Skeletal muscle satellite cell (primary cell): ENCODE measurements around the gene SYT1.
A peak's percentile ranks its signal among the peaks of the same experiment; 100 is the strongest.

Source experiments
- H3K27me3 ChIP-seq: 2 replicates; pipeline ENCODE4 v1.7.0; 2013; ENCODE audit warnings: low read length; ENCODE audit not compliant: control insufficient read depth, insufficient read depth
- H3K36me3 ChIP-seq: 2 replicates; pipeline ENCODE4 v1.7.0; 2013; ENCODE audit warnings: mild to moderate bottlenecking, control low read depth, low read length; ENCODE audit not compliant: insufficient read depth
- H3K4me1 ChIP-seq: 2 replicates; pipeline ENCODE4 v1.7.0; 2013; ENCODE audit warnings: low read length; ENCODE audit not compliant: control insufficient read depth, insufficient read depth
- H3K4me2 ChIP-seq: 2 replicates; pipeline ENCODE4 v1.7.0; 2013; ENCODE audit warnings: mild to moderate bottlenecking, low read length
- H3K4me3 ChIP-seq: 2 replicates; pipeline ENCODE4 v1.7.0; 2013; ENCODE audit warnings: low read length
- H3K9ac ChIP-seq: 2 replicates; pipeline ENCODE4 v1.7.0; 2013; ENCODE audit warnings: mild to moderate bottlenecking, low read depth, low read length, moderate library complexity
- H3K9me3 ChIP-seq: replicated peaks from 2 replicates; pipeline ENCODE4 v1.7.0; 2013; ENCODE audit warnings: mild to moderate bottlenecking, control low read depth, low read length

Gene SYT1

GRCh38 chr12:79063258-79063657 lies 198.7 kb downstream of the SYT1 start:
- no peak overlapping the region for H3K4me3 ChIP-seq

DNA sequence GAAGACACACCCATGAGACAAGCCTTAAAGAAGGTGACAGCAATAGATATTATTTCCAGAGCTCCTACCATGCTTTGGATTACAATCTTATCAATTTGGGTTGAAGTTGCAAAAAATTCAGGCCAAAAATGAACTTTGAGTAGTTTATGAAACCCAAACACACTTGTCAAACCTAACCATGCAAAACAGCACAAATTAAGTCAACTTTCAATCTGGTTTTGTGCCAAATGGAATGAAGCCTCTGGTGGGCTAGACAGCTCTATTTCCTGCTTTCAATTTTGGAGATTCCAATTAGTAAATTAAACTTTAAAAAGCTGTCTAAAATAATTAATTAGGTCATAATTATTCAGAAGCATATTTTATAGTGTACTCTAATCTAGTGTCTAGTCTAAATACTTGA lies 203.4 kb downstream of the SYT1 start:
- Histone ChIP-seq H3K9me3 (no peaks in the 10 kb centered on the region), H3K27me3 (no peaks in the 10 kb centered on the region), H3K9ac (no peak overlapping the region), H3K4me2 (no peak overlapping the region), H3K4me1 (no peaks in the 10 kb centered on the region), H3K36me3 (no peaks in the 10 kb centered on the region), H3K4me3 (no peak overlapping the region)

More at GRCh38 chr12:79063258-79063657, 198.7 kb downstream of the SYT1 start:
- Histone ChIP-seq H3K27me3 (no peaks in the 10 kb centered on the region), H3K9ac (no peak overlapping the region), H3K4me2 (no peak overlapping the region), H3K9me3 (no peaks in the 10 kb centered on the region), H3K36me3 (no peaks in the 10 kb centered on the region), H3K4me1 (peaks cover 4% of the 10 kb centered on the region)

DNA sequence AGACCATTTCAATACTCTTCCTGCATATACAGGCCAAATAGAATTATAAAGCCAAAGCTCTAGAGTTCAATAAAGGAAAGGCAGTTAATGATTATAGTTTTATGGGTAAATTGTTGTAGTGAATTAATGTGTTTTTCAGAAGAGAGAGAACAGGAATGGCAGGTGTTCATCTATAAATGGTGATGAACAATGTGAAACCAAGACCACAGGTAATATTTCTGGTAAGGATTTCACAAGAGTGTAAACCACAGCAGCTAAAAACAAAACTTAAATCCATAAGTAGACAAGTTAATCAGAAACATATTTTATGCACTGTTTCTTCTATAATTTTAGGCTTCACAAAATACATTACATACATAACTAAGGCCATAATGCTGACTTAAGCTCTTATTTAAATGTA lies 204.4 kb downstream of the SYT1 start:
- no peak overlapping the region for H3K4me2 ChIP-seq
- H3K27me3 ChIP-seq = no peaks in the 10 kb centered on the region
- H3K9ac ChIP-seq = no peak overlapping the region
- H3K4me1 ChIP-seq = no peaks in the 10 kb centered on the region
- no peaks in the 10 kb centered on the region for H3K9me3 ChIP-seq
- H3K4me3 ChIP-seq = no peak overlapping the region
- H3K36me3 ChIP-seq = no peaks in the 10 kb centered on the region

- Histone ChIP-seq H3K36me3 (no peaks in the 10 kb centered on the region), H3K4me1 (no peaks in the 10 kb centered on the region), H3K9ac (no peak overlapping the region), H3K4me2 (no peak overlapping the region), H3K4me3 (no peak overlapping the region), H3K9me3 (no peaks in the 10 kb centered on the region), H3K27me3 (no peaks in the 10 kb centered on the region)
Observed at GRCh38 chr12:79071498-79071897, 206.9 kb downstream of the SYT1 start.

DNA sequence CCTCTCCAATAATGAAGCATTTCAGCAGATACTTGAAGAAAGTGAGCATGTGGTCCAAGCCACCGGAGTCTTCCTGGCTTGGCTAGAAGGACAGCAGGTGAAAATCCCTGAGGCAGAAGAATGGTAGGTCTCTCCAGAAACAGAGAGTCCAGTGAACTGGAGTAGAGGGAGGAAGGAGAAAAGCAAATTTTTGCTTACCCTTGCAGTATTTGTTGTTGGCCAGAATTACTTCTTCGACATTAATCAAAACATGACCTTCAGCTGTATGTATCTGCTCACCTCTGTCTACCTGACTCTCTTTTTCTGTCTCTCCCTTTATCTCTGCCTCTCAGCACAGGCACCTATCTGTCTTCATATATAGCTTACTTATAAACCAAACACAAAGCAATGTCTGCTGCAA lies 208.9 kb downstream of the SYT1 start:
- H3K4me1 ChIP-seq = no peaks in the 10 kb centered on the region

DNA sequence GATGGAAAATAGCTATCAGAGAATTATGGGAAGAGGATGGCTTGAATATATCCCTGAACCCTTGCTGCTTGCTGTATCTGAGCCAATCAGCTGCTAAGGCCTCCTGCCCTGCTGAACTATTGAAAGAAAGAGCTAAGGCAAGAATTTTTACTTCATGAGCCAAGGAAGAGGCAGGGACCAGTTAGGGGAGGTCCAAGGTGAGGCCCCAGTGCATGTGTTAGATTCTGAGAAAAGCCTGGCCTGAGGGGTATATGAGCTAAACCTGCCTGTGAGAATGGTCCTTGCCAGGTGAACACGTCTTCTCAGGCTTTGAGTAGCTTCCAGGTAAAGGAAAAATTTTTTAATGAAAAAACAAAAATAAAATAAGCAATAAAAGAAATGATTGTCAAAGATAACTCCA lies 218.0 kb downstream of the SYT1 start:
- no peak overlapping the region for H3K9ac ChIP-seq
- H3K4me1 ChIP-seq = peaks cover 7% of the 10 kb centered on the region
- H3K9me3 ChIP-seq = no peaks in the 10 kb centered on the region
- no peaks in the 10 kb centered on the region for H3K27me3 ChIP-seq
- H3K4me2 ChIP-seq = no peak overlapping the region
- no peak overlapping the region for H3K4me3 ChIP-seq
- H3K36me3 ChIP-seq = no peaks in the 10 kb centered on the region

More for the DNA sequence above, 208.9 kb downstream of the SYT1 start:
- H3K9me3 ChIP-seq = no peaks in the 10 kb centered on the region
- no peaks in the 10 kb centered on the region for H3K27me3 ChIP-seq
- H3K4me3 ChIP-seq = no peak overlapping the region
- H3K9ac ChIP-seq = no peak overlapping the region
- H3K36me3 ChIP-seq = no peaks in the 10 kb centered on the region
- H3K4me2 ChIP-seq = no peak overlapping the region

- H3K4me3 ChIP-seq = no peak overlapping the region
- no peak overlapping the region for H3K9ac ChIP-seq
- no peaks in the 10 kb centered on the region for H3K27me3 ChIP-seq
- no peaks in the 10 kb centered on the region for H3K36me3 ChIP-seq
- no peaks in the 10 kb centered on the region for H3K9me3 ChIP-seq
- no peak overlapping the region for H3K4me2 ChIP-seq
- H3K4me1 ChIP-seq = peaks cover 7% of the 10 kb centered on the region
Observed at GRCh38 chr12:79083181-79083580, 218.6 kb downstream of the SYT1 start.

GRCh38 chr12:79085106-79085682 lies 220.6 kb downstream of the SYT1 start:
- no peaks in the 10 kb centered on the region for H3K36me3 ChIP-seq
- H3K4me3 ChIP-seq = no peak overlapping the region
- H3K9ac ChIP-seq = no peak overlapping the region
- H3K27me3 ChIP-seq = no peaks in the 10 kb centered on the region
- H3K4me2 ChIP-seq = no peak overlapping the region
- H3K9me3 ChIP-seq = no peaks in the 10 kb centered on the region
- peaks cover 7% of the 10 kb centered on the region for H3K4me1 ChIP-seq

GRCh38 chr12:79086541-79087296 lies 222.1 kb downstream of the SYT1 start:
- no peaks in the 10 kb centered on the region for H3K36me3 ChIP-seq
- no peaks in the 10 kb centered on the region for H3K27me3 ChIP-seq
- H3K9me3 ChIP-seq = no peaks in the 10 kb centered on the region
- no peak overlapping the region for H3K4me3 ChIP-seq
- peak overlapping the region; percentile 48 for H3K4me2 ChIP-seq
- H3K9ac ChIP-seq = no peak overlapping the region
- H3K4me1 ChIP-seq = peaks cover 7% of the 10 kb centered on the region

DNA sequence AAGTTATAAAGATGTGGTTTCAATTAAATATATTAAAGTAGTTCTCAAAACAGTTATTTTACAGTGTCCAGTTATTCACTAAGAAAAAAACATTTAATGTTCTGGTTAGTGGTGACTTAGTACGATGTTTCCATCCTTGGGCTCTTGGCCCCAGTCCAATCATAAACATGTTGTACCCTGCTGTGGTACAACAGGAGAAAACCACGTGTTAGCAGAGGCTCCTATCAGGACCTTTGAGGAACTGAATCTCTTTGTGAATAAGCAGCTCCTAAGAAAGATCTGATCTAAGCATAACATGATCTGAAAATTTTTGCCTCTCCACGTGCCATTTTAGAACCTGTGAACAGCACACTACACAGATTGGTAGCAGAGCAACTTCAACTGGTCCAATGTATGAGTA lies 234.0 kb downstream of the SYT1 start:
- Histone ChIP-seq H3K9me3 (no peaks in the 10 kb centered on the region), H3K4me3 (no peak overlapping the region), H3K27me3 (no peaks in the 10 kb centered on the region), H3K9ac (no peak overlapping the region), H3K36me3 (no peaks in the 10 kb centered on the region), H3K4me2 (no peak overlapping the region), H3K4me1 (no peaks in the 10 kb centered on the region)

DNA sequence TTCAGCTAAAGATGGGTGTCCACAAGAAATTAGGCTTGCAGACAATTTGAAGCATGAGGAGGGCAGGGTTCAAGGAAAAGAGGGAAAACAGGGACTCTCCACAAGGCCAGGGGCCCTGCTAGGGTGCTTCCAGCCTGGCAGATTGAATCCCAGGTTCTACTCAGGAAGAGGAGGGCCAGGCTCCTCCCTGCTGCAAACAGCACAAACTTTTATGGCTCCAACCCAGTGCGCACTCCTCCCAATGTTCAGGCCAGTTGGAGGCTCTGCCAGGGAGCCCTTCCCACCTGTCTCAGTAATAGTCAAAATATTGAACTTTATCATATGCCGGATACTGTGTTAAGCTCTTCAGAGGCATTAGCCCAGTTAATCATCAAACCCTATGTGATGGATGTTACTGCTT lies 244.4 kb downstream of the SYT1 start:
- H3K9me3 ChIP-seq = no peaks in the 10 kb centered on the region
- no peak overlapping the region for H3K4me2 ChIP-seq
- H3K4me3 ChIP-seq = no peak overlapping the region
- no peaks in the 10 kb centered on the region for H3K27me3 ChIP-seq
- H3K4me1 ChIP-seq = no peaks in the 10 kb centered on the region
- no peak overlapping the region for H3K9ac ChIP-seq
- no peaks in the 10 kb centered on the region for H3K36me3 ChIP-seq

- H3K9me3 ChIP-seq = no peaks in the 10 kb centered on the region
Observed at GRCh38 chr12:79114896-79115295, 250.3 kb downstream of the SYT1 start.

More at GRCh38 chr12:79114896-79115295, 250.3 kb downstream of the SYT1 start:
- Histone ChIP-seq H3K36me3 (no peaks in the 10 kb centered on the region), H3K9ac (no peak overlapping the region), H3K4me2 (no peak overlapping the region), H3K27me3 (no peaks in the 10 kb centered on the region), H3K4me1 (no peaks in the 10 kb centered on the region), H3K4me3 (no peak overlapping the region)
